Activated B cell treated with CpG ODN at 0.5 μM for 24 hours (primary cell): Measurements from ENCODE around the gene CLEC3B. TPM values are rescaled to one million over a fixed set of nuclear protein-coding genes. Genes with fewer than 3 reads are reported as not detected.

Experiments
- ATAC-seq: fragments of 200-7000 bp; cut with Tn5 transposase; one replicate; pipeline ENCODE4 v1.10.0; 2021; ENCODE audit warnings: low read depth, mild to moderate bottlenecking, moderate library complexity
- CTCF ChIA-PET: fragments of 350-600 bp; sonication (Branson Sonifier 250); formaldehyde crosslinking; loops from one replicate; lab custom pipeline; 2021; ENCODE audit warnings: antibody characterized with exemption; lab: Charles Lee
- POLR2A ChIA-PET: fragments of 350-600 bp; sonication (Branson Sonifier 250); formaldehyde crosslinking; loops from one replicate; lab custom pipeline; 2021; ENCODE audit warnings: antibody characterized with exemption; lab: Charles Lee
- DNase-seq: peaks from one replicate; pipeline ENCODE4 v3.0.0; 2022
- H3K27ac Mint-ChIP-seq: one replicate; pipeline ENCODE4 v1.8.0; 2020; ENCODE audit warnings: mixed read lengths
- H3K27me3 Mint-ChIP-seq: one replicate; pipeline ENCODE4 v1.8.0; 2021; ENCODE audit warnings: mixed read lengths
- H3K36me3 Mint-ChIP-seq: one replicate; pipeline ENCODE4 v1.8.0; 2021; ENCODE audit warnings: low read depth, mixed read lengths
- H3K4me1 Mint-ChIP-seq: one replicate; pipeline ENCODE4 v1.8.0; 2021; ENCODE audit warnings: mixed read lengths
- H3K4me3 Mint-ChIP-seq: one replicate; pipeline ENCODE4 v1.8.0; 2020; ENCODE audit warnings: mild to moderate bottlenecking, mixed read lengths
- H3K9me3 Mint-ChIP-seq: one replicate; pipeline ENCODE4 v1.8.0; 2020; ENCODE audit warnings: mixed read lengths
- CTCF ChIP-seq: fragments of 200-600 bp; IDR thresholded peaks from one replicate; pipeline ENCODE4 v1.8.0; 2022; ENCODE audit warnings: antibody characterized with exemption, mild to moderate bottlenecking
- intact Hi-C: fragments of 100-400 bp; cut with micrococcal nuclease; formaldehyde crosslinking; loops from one replicate; pipeline ENCODE4 v1.15.1; 2024
- total RNA-seq: library from RNA; stranded (reverse); gene quantifications from 2 replicates; pipeline ENCODE4 v1.2.3, GENCODE V29; 2022

The CLEC3B gene
- total RNA-seq, 1 donor from 2014 or later: not detected

GRCh38 chr3:45055411-45056143, 29.5 kb downstream of the CLEC3B start:
- ChIA-PET POLR2A (no interaction called here), CTCF (interaction anchor here (0.7 to 1.3 kb wide), 3 partner anchors 14 to 176 kb away, joined by 3 to 5 read pairs (median 3); no protein-coding TSS in a partner anchor)
- intact Hi-C loops: no loop called here
- Mint-ChIP-seq H3K36me3 (no peaks in the 10 kb centered on the region), H3K9me3 (no peaks in the 10 kb centered on the region), H3K27ac (no peak overlapping the region), H3K4me3 (no peak overlapping the region), H3K27me3 (peaks cover 9% of the 10 kb centered on the region), H3K4me1 (no peaks in the 10 kb centered on the region)
- ATAC-seq (no peak), DNase-seq (no peak)
- no peak for TF ChIP-seq CTCF

GRCh38 chr3:45056608-45057301, 30.7 kb downstream of the CLEC3B start:
- no peaks in the 10 kb centered on the region for H3K9me3 Mint-ChIP-seq
- H3K27ac Mint-ChIP-seq: no peak overlapping the region
- no peak for ATAC-seq
- ChIA-PET CTCF (interaction anchor here (1.3 kb wide), 1 partner anchor 20 kb away, joined by 3 read pairs; no protein-coding TSS in a partner anchor), POLR2A (no interaction called here)
- intact Hi-C loops: no loop called here
- no peak for TF ChIP-seq CTCF
- DNase-seq: no peak
- no peaks in the 10 kb centered on the region for H3K4me1 Mint-ChIP-seq
- H3K36me3 Mint-ChIP-seq: no peaks in the 10 kb centered on the region
- no peak overlapping the region for H3K4me3 Mint-ChIP-seq
- H3K27me3 Mint-ChIP-seq: peaks cover 7% of the 10 kb centered on the region

- ATAC-seq: no peak
- Mint-ChIP-seq H3K36me3 (no peaks in the 10 kb centered on the region), H3K9me3 (no peaks in the 10 kb centered on the region), H3K27me3 (peaks cover 4% of the 10 kb centered on the region), H3K4me3 (no peak overlapping the region), H3K4me1 (no peaks in the 10 kb centered on the region), H3K27ac (no peak overlapping the region)
- intact Hi-C loops: no loop called here
- TF ChIP-seq CTCF: no peak
- ChIA-PET POLR2A (no interaction called here), CTCF (no interaction called here)
- no peak for DNase-seq
These were observed 31.5 kb downstream of the CLEC3B start for GRCh38 chr3:45057557-45057956.

DNA sequence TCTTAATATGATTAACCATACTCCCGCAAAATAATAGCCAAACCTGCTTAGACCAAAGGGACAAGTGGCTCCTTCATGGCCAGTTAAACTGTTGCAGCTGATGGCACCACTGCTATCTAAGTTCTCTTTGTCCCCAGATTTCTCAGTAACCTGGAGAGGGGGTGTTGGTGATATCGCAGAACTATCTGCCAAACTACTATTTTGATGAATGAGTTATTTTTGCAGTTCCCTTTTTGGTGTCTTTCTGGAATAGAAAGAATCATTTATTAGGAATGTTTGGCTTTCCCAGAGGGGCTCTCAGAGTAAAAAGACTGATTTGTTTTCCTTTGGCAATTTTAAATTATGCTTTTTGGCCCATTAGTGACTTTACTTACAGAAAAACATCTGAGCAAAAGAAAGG, 33.0 kb downstream of the CLEC3B start:
- ChIA-PET POLR2A (no interaction called here), CTCF (no interaction called here)
- no peaks in the 10 kb centered on the region for H3K36me3 Mint-ChIP-seq
- no peak for ATAC-seq
- H3K27ac Mint-ChIP-seq: no peak overlapping the region
- intact Hi-C loops: no loop called here
- no peak for DNase-seq
- no peaks in the 10 kb centered on the region for H3K9me3 Mint-ChIP-seq
- H3K4me1 Mint-ChIP-seq: no peaks in the 10 kb centered on the region
- no peak overlapping the region for H3K4me3 Mint-ChIP-seq
- TF ChIP-seq CTCF: no peak
- peaks cover 4% of the 10 kb centered on the region for H3K27me3 Mint-ChIP-seq

- no peak overlapping the region for H3K27ac Mint-ChIP-seq
- H3K4me1 Mint-ChIP-seq: peaks cover 6% of the 10 kb centered on the region
- CTCF ChIA-PET: no interaction called here
- intact Hi-C loops: no loop called here
- H3K36me3 Mint-ChIP-seq: no peaks in the 10 kb centered on the region
- peaks cover 12% of the 10 kb centered on the region for H3K27me3 Mint-ChIP-seq
- DNase-seq (no peak), ATAC-seq (no peak)
- no peak for TF ChIP-seq CTCF
- no peak overlapping the region for H3K4me3 Mint-ChIP-seq
- POLR2A ChIA-PET: no interaction called here
- no peaks in the 10 kb centered on the region for H3K9me3 Mint-ChIP-seq
These were observed 34.2 kb downstream of the CLEC3B start for GRCh38 chr3:45060165-45060892.
